Thoracic aorta (tissue), 2 donors: ENCODE data around the gene HSPB1. TPM values are rescaled to one million over a fixed set of nuclear protein-coding genes. Genes with fewer than 3 reads are reported as not detected.

ENCODE experiments used
- ATAC-seq: fragments of 150-250 bp; one replicate; pipeline ENCODE4 v1.8.0; 2017; ENCODE audit warnings: low read depth; ENCODE audit not compliant: insufficient number of reproducible peaks, low FRiP score
- DNase-seq: peaks from one replicate; pipeline ENCODE4 v3.0.0-alpha.2; 2020; ENCODE audit warnings: low spot score
- H3K27ac ChIP-seq, 2 donors: fragments of 200-600 bp; sonication (generic); 1 replicate in 1 of 2; 2 replicates in 1 of 2; pipeline ENCODE4 v1.5.1; 2016; ENCODE audit warnings: mild to moderate bottlenecking in 2 of 2, moderate library complexity in 2 of 2
- H3K27me3 ChIP-seq: fragments of 200-600 bp; sonication (generic); replicated peaks from 2 replicates; pipeline ENCODE4 v1.6.0; 2016; ENCODE audit warnings: mild to moderate bottlenecking; ENCODE audit not compliant: insufficient read depth
- H3K36me3 ChIP-seq: fragments of 200-600 bp; sonication (generic); one replicate; pipeline ENCODE4 v1.5.1; 2016
- H3K4me1 ChIP-seq, 2 donors: fragments of 200-600 bp; sonication (generic); 1 replicate in 1 of 2; 2 replicates in 1 of 2; pipeline versions ENCODE4 v1.5.1 to v1.6.0; 2016; ENCODE audit warnings: low read depth in 2 of 2, mild to moderate bottlenecking in 1 of 2; ENCODE audit not compliant: control insufficient read depth in 1 of 2
- H3K4me3 ChIP-seq: fragments of 200-600 bp; sonication (generic); 2 replicates; pipeline ENCODE4 v1.5.1; 2016; ENCODE audit warnings: mild to moderate bottlenecking
- H3K9me3 ChIP-seq: fragments of 200-600 bp; sonication (generic); 2 replicates; pipeline ENCODE4 v1.5.1; 2016
- CTCF ChIP-seq: fragments of 200-600 bp; sonication (generic); IDR thresholded peaks from one replicate; pipeline ENCODE4 v1.5.1; 2019; ENCODE audit warnings: antibody characterized with exemption
- total RNA-seq, 2 donors: library from RNA; depleted of rRNA; stranded (reverse); fragments of >200 nt; gene quantifications; one replicate each; pipeline versions ENCODE4 v1.1.0 to v1.2.3, GENCODE V29; 2016

Gene HSPB1
- total RNA-seq, 2 donors from 2014 or later = 1,835 to 2,623 TPM

- Histone ChIP-seq H3K27me3 (no peaks in the 10 kb centered on the region), H3K4me3 (no peak overlapping the region), H3K9me3 (no peaks in the 10 kb centered on the region), H3K27ac (peak overlapping the region in 1 of 2 donors; percentile 40), H3K4me1 (peaks cover 44 to 79% of the 10 kb centered on the region in 2 donors), H3K36me3 (peaks cover 3% of the 10 kb centered on the region)
- TF ChIP-seq CTCF = no peak
- ATAC-seq (no peak), DNase-seq (no peak)
These were observed 36.0 kb downstream of the HSPB1 start for GRCh38 chr7:76338298-76339084.

GRCh38 chr7:76340617-76341131, 38.2 kb downstream of the HSPB1 start:
- Histone ChIP-seq H3K9me3 (no peaks in the 10 kb centered on the region), H3K27me3 (no peaks in the 10 kb centered on the region), H3K27ac (peak overlapping the region; percentile 73 to 78), H3K4me3 (peak overlapping the region; percentile 32), H3K36me3 (peaks cover 10% of the 10 kb centered on the region), H3K4me1 (peaks cover 35 to 60% of the 10 kb centered on the region in 2 donors)
- no peak for TF ChIP-seq CTCF
- peak; percentile 39 for ATAC-seq
- DNase-seq = no peak

GRCh38 chr7:76342222-76342621, 39.7 kb downstream of the HSPB1 start:
- DNase-seq = no peak
- no peak for TF ChIP-seq CTCF
- no peak for ATAC-seq
- peaks cover 34 to 56% of the 10 kb centered on the region in 2 donors for H3K4me1 ChIP-seq
- no peak overlapping the region for H3K4me3 ChIP-seq
- peak overlapping the region in 1 of 2 donors; percentile 1 for H3K27ac ChIP-seq
- H3K36me3 ChIP-seq = peaks cover 22% of the 10 kb centered on the region
- no peaks in the 10 kb centered on the region for H3K27me3 ChIP-seq
- no peaks in the 10 kb centered on the region for H3K9me3 ChIP-seq

GRCh38 chr7:76343294-76343930, 40.9 kb downstream of the HSPB1 start:
- no peak for DNase-seq
- Histone ChIP-seq H3K4me1 (peaks cover 28 to 46% of the 10 kb centered on the region in 2 donors), H3K27ac (no peak overlapping the region)

More at GRCh38 chr7:76343294-76343930, 40.9 kb downstream of the HSPB1 start:
- no peak for ATAC-seq
- no peaks in the 10 kb centered on the region for H3K9me3 ChIP-seq
- no peak for TF ChIP-seq CTCF
- no peak overlapping the region for H3K4me3 ChIP-seq
- peaks cover 23% of the 10 kb centered on the region for H3K36me3 ChIP-seq
- no peaks in the 10 kb centered on the region for H3K27me3 ChIP-seq
